Esophagus squamous epithelium (tissue), 4 donors: ENCODE data around the gene KLF6.

Experiments used
- POLR2A ChIP-seq, 4 donors: fragments of 450-650 bp; IDR thresholded peaks; one replicate each; pipeline ENCODE4 v1.6.1; 2017; ENCODE audit warnings: antibody characterized with exemption in 4 of 4, mild to moderate bottlenecking in 4 of 4, moderate library complexity in 3 of 4
- TF ChIP-seq, protein P1 (sequence below), 6 experiments: fragments of 450-650 bp in 4 of 6; fragments of 200-600 bp in 2 of 6; sonication (generic) in 2 of 6; IDR thresholded peaks; one replicate each; pipeline ENCODE4 v1.5.1; 2016 to 2019; ENCODE audit warnings: antibody characterized with exemption in 6 of 6, mild to moderate bottlenecking in 4 of 6, moderate library complexity in 4 of 6

DNA sequence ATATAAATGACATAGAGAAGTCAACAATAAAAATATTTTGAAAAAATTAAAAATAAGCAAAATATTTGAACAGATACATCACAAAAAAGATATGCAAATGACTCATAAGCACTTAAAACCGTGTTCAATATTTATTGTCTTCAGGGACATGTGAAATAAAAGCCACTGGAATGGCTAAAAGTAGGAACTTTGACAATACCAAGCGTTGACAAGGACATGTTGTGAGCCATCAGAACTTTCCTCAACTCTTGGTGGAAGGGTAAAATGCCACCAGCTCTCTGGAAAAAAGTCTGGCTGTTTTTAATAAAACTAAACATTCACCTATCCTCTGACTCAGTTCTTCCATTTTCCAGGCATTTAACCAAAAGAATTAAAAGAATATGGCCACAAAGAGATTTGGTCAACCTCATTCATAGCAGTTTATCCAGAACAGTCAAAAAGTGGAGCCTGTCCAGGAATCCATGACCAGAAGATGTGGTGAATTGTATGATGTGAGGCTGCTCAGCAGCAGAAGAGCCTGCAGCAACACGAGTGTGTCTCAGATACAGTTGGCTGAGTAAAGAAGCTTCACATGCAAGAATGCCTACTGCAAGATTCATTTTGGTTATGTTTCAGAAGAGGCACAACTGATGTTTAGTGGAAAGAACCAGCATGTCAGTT is 7.1 kb upstream of the KLF6 start:
- TF ChIP-seq, protein P1, sequence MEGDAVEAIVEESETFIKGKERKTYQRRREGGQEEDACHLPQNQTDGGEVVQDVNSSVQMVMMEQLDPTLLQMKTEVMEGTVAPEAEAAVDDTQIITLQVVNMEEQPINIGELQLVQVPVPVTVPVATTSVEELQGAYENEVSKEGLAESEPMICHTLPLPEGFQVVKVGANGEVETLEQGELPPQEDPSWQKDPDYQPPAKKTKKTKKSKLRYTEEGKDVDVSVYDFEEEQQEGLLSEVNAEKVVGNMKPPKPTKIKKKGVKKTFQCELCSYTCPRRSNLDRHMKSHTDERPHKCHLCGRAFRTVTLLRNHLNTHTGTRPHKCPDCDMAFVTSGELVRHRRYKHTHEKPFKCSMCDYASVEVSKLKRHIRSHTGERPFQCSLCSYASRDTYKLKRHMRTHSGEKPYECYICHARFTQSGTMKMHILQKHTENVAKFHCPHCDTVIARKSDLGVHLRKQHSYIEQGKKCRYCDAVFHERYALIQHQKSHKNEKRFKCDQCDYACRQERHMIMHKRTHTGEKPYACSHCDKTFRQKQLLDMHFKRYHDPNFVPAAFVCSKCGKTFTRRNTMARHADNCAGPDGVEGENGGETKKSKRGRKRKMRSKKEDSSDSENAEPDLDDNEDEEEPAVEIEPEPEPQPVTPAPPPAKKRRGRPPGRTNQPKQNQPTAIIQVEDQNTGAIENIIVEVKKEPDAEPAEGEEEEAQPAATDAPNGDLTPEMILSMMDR (IDR thresholded peaks at IDR 0.05) = no peak
- TF ChIP-seq POLR2A (IDR thresholded peaks at IDR 0.05) = no peak
